PC-9 (cell line): ENCODE data around the gene APBA2. TPM values are rescaled to one million over a fixed set of nuclear protein-coding genes. Genes with fewer than 3 reads are reported as not detected.

ENCODE experiments used
- BruUV-seq: library from RNA; stranded (reverse); fragments of 400-500 nt; replicated peaks from 2 replicates; lab custom pipeline; 2021; lab: Mats Ljungman, UMichigan
- CTCF ChIA-PET: fragments of 300-600 bp; sonication (Branson Sonifier 250); formaldehyde crosslinking; loops from one replicate; lab custom pipeline; 2022; ENCODE audit warnings: antibody characterized with exemption; lab: Charles Lee
- POLR2A ChIA-PET: fragments of 300-600 bp; sonication (Branson Sonifier 250); formaldehyde crosslinking; loops from one replicate; lab custom pipeline; 2022; ENCODE audit warnings: antibody characterized with exemption; ENCODE audit not compliant: unreplicated experiment; lab: Charles Lee
- DNase-seq, 2 experiments: peaks; one replicate each; pipeline versions ENCODE4 v3.0.0 to v3.0.0-alpha.2; 2015 to 2022; ENCODE audit warnings: mixed read lengths in 1 of 2
- H2AFZ ChIP-seq: fragments of 200-600 bp; sonication (generic); 2 replicates; pipeline ENCODE4 v1.8.1; 2017; ENCODE audit warnings: antibody characterized with exemption
- H3F3A ChIP-seq: fragments of 200-600 bp; sonication (generic); 2 replicates; pipeline ENCODE4 v1.8.1; 2017; ENCODE audit warnings: antibody characterized with exemption, mild to moderate bottlenecking, low read depth; ENCODE audit not compliant: insufficient read depth
- H3K27ac ChIP-seq: fragments of 200-600 bp; sonication (generic); 2 replicates; pipeline ENCODE4 v1.6.1; 2016; ENCODE audit warnings: mixed run types
- H3K27me3 ChIP-seq: fragments of 200-600 bp; sonication (generic); 2 replicates; pipeline ENCODE4 v1.6.1; 2016; ENCODE audit warnings: low read depth, mixed run types; ENCODE audit not compliant: insufficient read depth
- H3K36me3 ChIP-seq: fragments of 200-600 bp; sonication (generic); 2 replicates; pipeline ENCODE4 v1.6.1; 2016; ENCODE audit warnings: low read depth, mixed run types
- H3K4me1 ChIP-seq: fragments of 200-600 bp; sonication (generic); replicated peaks from 2 replicates; pipeline ENCODE4 v1.6.1; 2016; ENCODE audit warnings: mixed run types; ENCODE audit not compliant: insufficient read depth
- H3K4me2 ChIP-seq: fragments of 200-600 bp; sonication (generic); 2 replicates; pipeline ENCODE4 v1.6.1; 2017; ENCODE audit warnings: mixed run types
- H3K4me3 ChIP-seq: fragments of 200-600 bp; sonication (generic); 2 replicates; pipeline ENCODE4 v1.6.1; 2016; ENCODE audit warnings: mixed run types
- H3K79me2 ChIP-seq: fragments of 200-600 bp; sonication (generic); 2 replicates; pipeline ENCODE4 v1.6.1; 2017; ENCODE audit warnings: low read depth, mixed run types
- H3K9me2 ChIP-seq: fragments of 200-600 bp; sonication (generic); 2 replicates; pipeline ENCODE4 v1.8.1; 2017; ENCODE audit warnings: mild to moderate bottlenecking; ENCODE audit not compliant: insufficient read depth
- H3K9me3 ChIP-seq: fragments of 200-600 bp; sonication (generic); 2 replicates; pipeline ENCODE4 v1.8.1; 2016; ENCODE audit warnings: low read depth; ENCODE audit not compliant: insufficient read depth
- H4K20me1 ChIP-seq: fragments of 200-600 bp; sonication (generic); 2 replicates; pipeline ENCODE4 v1.8.1; 2017; ENCODE audit not compliant: insufficient read depth
- EZH2 ChIP-seq: fragments of 200-600 bp; sonication (generic); IDR thresholded peaks from 2 replicates; pipeline ENCODE4 v1.8.0; 2017; ENCODE audit warnings: antibody characterized with exemption, low read depth
- intact Hi-C: fragments of 100-400 bp; cut with micrococcal nuclease; formaldehyde crosslinking; loops from one replicate; pipeline ENCODE4 v1.10.0; 2022; ENCODE audit not compliant: unreplicated experiment
- total RNA-seq: library from RNA; stranded (reverse); gene quantifications from 2 replicates; pipeline ENCODE4 v1.2.3, GENCODE V29; 2021
- TF ChIP-seq, protein P1 (sequence below): fragments of 200-600 bp; sonication (generic); conservative IDR thresholded peaks from 2 replicates; pipeline ENCODE4 v1.6.1; 2017; ENCODE audit warnings: mixed run types, antibody characterized with exemption, mild to moderate bottlenecking, moderate library complexity

The APBA2 gene
- total RNA-seq, 1 experiment from 2014 or later: not detected

DNA sequence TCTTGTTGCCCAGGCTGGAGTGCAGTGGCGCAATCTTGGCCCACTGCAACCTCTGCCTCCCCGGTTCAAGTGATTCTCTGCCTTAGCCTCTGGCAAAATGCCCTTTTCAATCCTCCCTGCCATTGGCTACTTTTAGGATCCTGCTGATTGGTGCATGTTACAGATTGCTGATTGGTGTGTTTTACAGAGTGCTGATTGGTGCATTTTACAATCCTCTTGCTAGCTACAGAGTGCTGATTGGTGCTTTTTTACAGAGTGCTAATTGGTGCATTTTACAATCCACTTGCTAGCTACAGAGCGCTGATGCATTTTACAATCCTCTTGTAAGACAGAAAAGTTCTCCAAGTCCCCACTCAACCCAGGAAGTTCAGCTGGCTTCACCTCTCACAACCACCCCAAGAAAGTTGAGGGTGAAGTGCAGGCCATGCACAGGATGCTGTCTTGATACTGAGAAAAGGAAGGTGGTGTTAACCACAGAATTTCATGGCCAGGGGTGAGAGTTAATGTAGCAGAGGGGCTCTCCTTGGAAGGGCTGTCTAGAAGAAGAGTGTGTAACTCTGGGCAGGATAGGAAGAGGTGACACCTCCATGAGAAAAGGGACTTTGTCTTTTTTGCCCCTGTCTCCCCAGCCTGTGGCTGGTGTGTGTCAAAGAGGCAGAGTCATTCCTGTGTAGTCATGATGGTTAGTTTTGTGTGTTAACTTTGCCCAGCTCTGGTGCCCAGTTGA, 145.9 kb downstream of the APBA2 start:
- H3K4me2 ChIP-seq: no peak overlapping the region
- intact Hi-C loops: no loop called here

DNA sequence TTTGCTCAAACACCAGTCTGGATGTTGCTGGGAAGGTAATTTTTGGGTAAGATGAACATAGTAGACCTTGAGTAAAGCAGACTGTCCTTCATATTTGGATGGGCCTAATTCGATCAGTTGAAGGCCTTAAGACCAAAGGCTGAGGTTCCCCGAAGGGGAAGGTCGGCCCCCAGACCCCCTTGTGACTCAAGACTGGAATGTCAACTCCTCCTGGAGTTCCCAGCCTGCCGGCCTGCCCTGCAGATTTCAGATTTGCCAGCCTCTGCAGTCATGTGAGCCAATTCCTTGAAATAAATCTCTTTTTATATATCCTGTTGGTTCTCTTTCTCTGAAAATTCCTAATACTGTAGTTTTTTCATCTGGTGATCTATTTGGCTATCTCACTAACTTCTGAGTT, 146.5 kb downstream of the APBA2 start:
- intact Hi-C loops: no loop called here
- Histone ChIP-seq H3K9me3 (no peaks in the 10 kb centered on the region), H3K9me2 (no peaks in the 10 kb centered on the region), H4K20me1 (no peaks in the 10 kb centered on the region), H2AFZ (no peak overlapping the region), H3K36me3 (no peaks in the 10 kb centered on the region), H3K79me2 (no peaks in the 10 kb centered on the region), H3K4me2 (no peak overlapping the region), H3F3A (no peaks in the 10 kb centered on the region), H3K27me3 (peaks cover 6% of the 10 kb centered on the region), H3K4me1 (no peaks in the 10 kb centered on the region), H3K27ac (no peak overlapping the region), H3K4me3 (no peak overlapping the region)
- BruUV-seq: no TSS peak
- DNase-seq: no peak
- ChIA-PET POLR2A (no interaction called here), CTCF (no interaction called here)
- TF ChIP-seq, protein P1, sequence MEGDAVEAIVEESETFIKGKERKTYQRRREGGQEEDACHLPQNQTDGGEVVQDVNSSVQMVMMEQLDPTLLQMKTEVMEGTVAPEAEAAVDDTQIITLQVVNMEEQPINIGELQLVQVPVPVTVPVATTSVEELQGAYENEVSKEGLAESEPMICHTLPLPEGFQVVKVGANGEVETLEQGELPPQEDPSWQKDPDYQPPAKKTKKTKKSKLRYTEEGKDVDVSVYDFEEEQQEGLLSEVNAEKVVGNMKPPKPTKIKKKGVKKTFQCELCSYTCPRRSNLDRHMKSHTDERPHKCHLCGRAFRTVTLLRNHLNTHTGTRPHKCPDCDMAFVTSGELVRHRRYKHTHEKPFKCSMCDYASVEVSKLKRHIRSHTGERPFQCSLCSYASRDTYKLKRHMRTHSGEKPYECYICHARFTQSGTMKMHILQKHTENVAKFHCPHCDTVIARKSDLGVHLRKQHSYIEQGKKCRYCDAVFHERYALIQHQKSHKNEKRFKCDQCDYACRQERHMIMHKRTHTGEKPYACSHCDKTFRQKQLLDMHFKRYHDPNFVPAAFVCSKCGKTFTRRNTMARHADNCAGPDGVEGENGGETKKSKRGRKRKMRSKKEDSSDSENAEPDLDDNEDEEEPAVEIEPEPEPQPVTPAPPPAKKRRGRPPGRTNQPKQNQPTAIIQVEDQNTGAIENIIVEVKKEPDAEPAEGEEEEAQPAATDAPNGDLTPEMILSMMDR: no peak
- no peak for TF ChIP-seq EZH2

More for the DNA sequence above, 145.9 kb downstream of the APBA2 start:
- ChIA-PET POLR2A (no interaction called here), CTCF (no interaction called here)
- H3F3A ChIP-seq: no peaks in the 10 kb centered on the region
- no peak overlapping the region for H3K4me3 ChIP-seq
- DNase-seq: no peak
- no peaks in the 10 kb centered on the region for H3K79me2 ChIP-seq
- no peaks in the 10 kb centered on the region for H3K9me2 ChIP-seq
- H3K4me1 ChIP-seq: no peaks in the 10 kb centered on the region
- H2AFZ ChIP-seq: no peak overlapping the region
- TF ChIP-seq, protein P1: no peak
- no peak for TF ChIP-seq EZH2
- no peaks in the 10 kb centered on the region for H3K36me3 ChIP-seq
- BruUV-seq: no TSS peak
- no peaks in the 10 kb centered on the region for H3K9me3 ChIP-seq
- peaks cover 12% of the 10 kb centered on the region for H3K27me3 ChIP-seq
- no peaks in the 10 kb centered on the region for H4K20me1 ChIP-seq
- no peak overlapping the region for H3K27ac ChIP-seq

DNA sequence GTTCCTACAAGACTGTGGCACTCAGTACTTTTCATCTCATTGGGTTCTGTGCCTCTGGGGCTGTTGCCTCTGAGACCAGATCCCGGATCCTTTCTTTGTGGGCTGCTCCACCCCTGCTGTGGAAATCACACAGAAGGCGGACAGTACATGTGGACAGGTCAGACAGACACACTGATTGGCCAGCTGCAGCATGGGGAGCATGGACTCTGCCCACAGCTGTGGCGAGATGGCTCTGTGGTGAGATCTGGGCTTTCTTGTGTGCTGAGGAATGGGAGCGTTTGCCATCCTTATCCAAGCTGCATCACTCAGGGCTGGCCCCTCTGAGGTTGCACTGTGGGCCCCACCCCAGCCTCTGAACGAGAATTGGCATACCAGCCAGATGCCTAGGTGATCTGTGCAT, 147.0 kb downstream of the APBA2 start:
- H3K4me3 ChIP-seq: no peak overlapping the region
- H3K27me3 ChIP-seq: peaks cover 6% of the 10 kb centered on the region
- no peaks in the 10 kb centered on the region for H3K79me2 ChIP-seq
- no peaks in the 10 kb centered on the region for H3K9me2 ChIP-seq
- H3K36me3 ChIP-seq: no peaks in the 10 kb centered on the region
- no TSS peak for BruUV-seq
- ChIA-PET CTCF (no interaction called here), POLR2A (no interaction called here)
- no peaks in the 10 kb centered on the region for H4K20me1 ChIP-seq
- H3K9me3 ChIP-seq: no peaks in the 10 kb centered on the region
- H3K27ac ChIP-seq: no peak overlapping the region
- TF ChIP-seq EZH2: no peak
- TF ChIP-seq, protein P1: no peak
- intact Hi-C loops: no loop called here
- DNase-seq: no peak
- H2AFZ ChIP-seq: no peak overlapping the region
- no peak overlapping the region for H3K4me2 ChIP-seq
- no peaks in the 10 kb centered on the region for H3K4me1 ChIP-seq
- H3F3A ChIP-seq: no peaks in the 10 kb centered on the region
